Gastrocnemius medialis (tissue), 4 donors: ENCODE results near the gene CNGB1.

ENCODE experiments used
- POLR2A ChIP-seq, 2 donors: fragments of 450-650 bp; IDR thresholded peaks; one replicate each; pipeline ENCODE4 v1.6.1; 2017; ENCODE audit warnings: antibody characterized with exemption in 2 of 2, mild to moderate bottlenecking in 2 of 2, moderate library complexity in 2 of 2
- TF ChIP-seq, protein P1 (sequence below), 5 experiments: fragments of 450-650 bp in 3 of 5; fragments of 200-600 bp in 2 of 5; sonication (generic) in 2 of 5; IDR thresholded peaks in 4 of 5; conservative IDR thresholded peaks in 1 of 5; 1 replicate in 4 of 5; 2 replicates in 1 of 5; pipeline ENCODE4 v1.5.1; 2016 to 2019; ENCODE audit warnings: antibody characterized with exemption in 5 of 5, mild to moderate bottlenecking in 3 of 5, moderate library complexity in 3 of 5

DNA sequence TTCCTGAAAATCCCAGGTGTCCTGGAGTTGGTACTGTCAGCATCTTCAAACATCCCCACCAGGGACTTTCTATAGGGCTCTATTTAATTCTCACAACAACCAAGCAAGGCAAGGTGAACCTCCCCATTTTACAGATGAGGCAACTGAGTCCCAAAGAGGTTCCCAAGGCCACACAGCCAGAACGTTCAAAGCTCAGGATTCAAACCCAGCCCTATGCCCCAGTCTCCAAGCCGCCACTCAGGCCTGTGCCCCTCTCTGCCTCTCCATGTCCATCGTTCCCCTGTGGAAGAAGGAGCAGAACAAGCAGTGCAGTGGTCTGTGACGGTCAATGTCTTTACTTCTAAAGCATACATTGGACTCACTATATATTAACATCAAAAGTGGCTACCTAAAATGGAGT is 23.4 kb upstream of the CNGB1 start:
- TF ChIP-seq, protein P1, sequence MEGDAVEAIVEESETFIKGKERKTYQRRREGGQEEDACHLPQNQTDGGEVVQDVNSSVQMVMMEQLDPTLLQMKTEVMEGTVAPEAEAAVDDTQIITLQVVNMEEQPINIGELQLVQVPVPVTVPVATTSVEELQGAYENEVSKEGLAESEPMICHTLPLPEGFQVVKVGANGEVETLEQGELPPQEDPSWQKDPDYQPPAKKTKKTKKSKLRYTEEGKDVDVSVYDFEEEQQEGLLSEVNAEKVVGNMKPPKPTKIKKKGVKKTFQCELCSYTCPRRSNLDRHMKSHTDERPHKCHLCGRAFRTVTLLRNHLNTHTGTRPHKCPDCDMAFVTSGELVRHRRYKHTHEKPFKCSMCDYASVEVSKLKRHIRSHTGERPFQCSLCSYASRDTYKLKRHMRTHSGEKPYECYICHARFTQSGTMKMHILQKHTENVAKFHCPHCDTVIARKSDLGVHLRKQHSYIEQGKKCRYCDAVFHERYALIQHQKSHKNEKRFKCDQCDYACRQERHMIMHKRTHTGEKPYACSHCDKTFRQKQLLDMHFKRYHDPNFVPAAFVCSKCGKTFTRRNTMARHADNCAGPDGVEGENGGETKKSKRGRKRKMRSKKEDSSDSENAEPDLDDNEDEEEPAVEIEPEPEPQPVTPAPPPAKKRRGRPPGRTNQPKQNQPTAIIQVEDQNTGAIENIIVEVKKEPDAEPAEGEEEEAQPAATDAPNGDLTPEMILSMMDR (IDR thresholded peaks at IDR 0.05 in 4 of 5, conservative IDR thresholded peaks at IDR 0.05 in 1 of 5), result no peak
- no peak for TF ChIP-seq POLR2A (IDR thresholded peaks at IDR 0.05)
